Activated B cell treated with CpG ODN at 0.5 μM for 24 hours (primary cell): ENCODE results near the gene IL1R2. TPM values are rescaled to one million over a fixed set of nuclear protein-coding genes. Genes with fewer than 3 reads are reported as not detected.

ENCODE experiments used
- ATAC-seq: fragments of 200-7000 bp; cut with Tn5 transposase; one replicate; pipeline ENCODE4 v1.10.0; 2021; ENCODE audit warnings: low read depth, mild to moderate bottlenecking, moderate library complexity
- CTCF ChIA-PET: fragments of 350-600 bp; sonication (Branson Sonifier 250); formaldehyde crosslinking; loops from one replicate; lab custom pipeline; 2021; ENCODE audit warnings: antibody characterized with exemption; lab: Charles Lee
- POLR2A ChIA-PET: fragments of 350-600 bp; sonication (Branson Sonifier 250); formaldehyde crosslinking; loops from one replicate; lab custom pipeline; 2021; ENCODE audit warnings: antibody characterized with exemption; lab: Charles Lee
- DNase-seq: peaks from one replicate; pipeline ENCODE4 v3.0.0; 2022
- H3K27ac Mint-ChIP-seq: one replicate; pipeline ENCODE4 v1.8.0; 2020; ENCODE audit warnings: mixed read lengths
- H3K27me3 Mint-ChIP-seq: one replicate; pipeline ENCODE4 v1.8.0; 2021; ENCODE audit warnings: mixed read lengths
- H3K36me3 Mint-ChIP-seq: one replicate; pipeline ENCODE4 v1.8.0; 2021; ENCODE audit warnings: low read depth, mixed read lengths
- H3K4me1 Mint-ChIP-seq: one replicate; pipeline ENCODE4 v1.8.0; 2021; ENCODE audit warnings: mixed read lengths
- H3K4me3 Mint-ChIP-seq: one replicate; pipeline ENCODE4 v1.8.0; 2020; ENCODE audit warnings: mild to moderate bottlenecking, mixed read lengths
- H3K9me3 Mint-ChIP-seq: one replicate; pipeline ENCODE4 v1.8.0; 2020; ENCODE audit warnings: mixed read lengths
- CTCF ChIP-seq: fragments of 200-600 bp; IDR thresholded peaks from one replicate; pipeline ENCODE4 v1.8.0; 2022; ENCODE audit warnings: antibody characterized with exemption, mild to moderate bottlenecking
- intact Hi-C: fragments of 100-400 bp; cut with micrococcal nuclease; formaldehyde crosslinking; loops from one replicate; pipeline ENCODE4 v1.15.1; 2024
- total RNA-seq: library from RNA; stranded (reverse); gene quantifications from 2 replicates; pipeline ENCODE4 v1.2.3, GENCODE V29; 2022

Gene IL1R2
- total RNA-seq, 1 donor from 2014 or later = not detected

GRCh38 chr2:102051692-102052277 is 60.0 kb downstream of the IL1R2 start:
- H3K4me1 Mint-ChIP-seq = no peaks in the 10 kb centered on the region
- POLR2A ChIA-PET = no interaction called here
- ATAC-seq = no peak
- H3K9me3 Mint-ChIP-seq = peaks cover 3% of the 10 kb centered on the region
- H3K36me3 Mint-ChIP-seq = no peaks in the 10 kb centered on the region
- intact Hi-C loops = no loop called here
- peaks cover 13% of the 10 kb centered on the region for H3K27me3 Mint-ChIP-seq
- CTCF ChIA-PET = no interaction called here
- no peak overlapping the region for H3K4me3 Mint-ChIP-seq
- no peak for TF ChIP-seq CTCF
- DNase-seq = no peak
- H3K27ac Mint-ChIP-seq = no peak overlapping the region

- POLR2A ChIA-PET = no interaction called here
- no peak overlapping the region for H3K4me3 Mint-ChIP-seq
- TF ChIP-seq CTCF = no peak
- H3K9me3 Mint-ChIP-seq = peaks cover 2% of the 10 kb centered on the region
- intact Hi-C loops = no loop called here
- CTCF ChIA-PET = no interaction called here
- no peaks in the 10 kb centered on the region for H3K4me1 Mint-ChIP-seq
- DNase-seq = no peak
- ATAC-seq = no peak
- peaks cover 9% of the 10 kb centered on the region for H3K27me3 Mint-ChIP-seq
- no peaks in the 10 kb centered on the region for H3K36me3 Mint-ChIP-seq
- H3K27ac Mint-ChIP-seq = no peak overlapping the region
These were observed 60.6 kb downstream of the IL1R2 start for GRCh38 chr2:102052365-102052764.

- ChIA-PET CTCF (no interaction called here), POLR2A (no interaction called here)
- peaks cover 3% of the 10 kb centered on the region for H3K27me3 Mint-ChIP-seq
- no peaks in the 10 kb centered on the region for H3K36me3 Mint-ChIP-seq
- H3K4me1 Mint-ChIP-seq = no peaks in the 10 kb centered on the region
- no peak overlapping the region for H3K4me3 Mint-ChIP-seq
- no peak for DNase-seq
- H3K9me3 Mint-ChIP-seq = no peaks in the 10 kb centered on the region
- no peak overlapping the region for H3K27ac Mint-ChIP-seq
- intact Hi-C loops = no loop called here
- ATAC-seq = no peak
- no peak for TF ChIP-seq CTCF
These were observed 61.3 kb downstream of the IL1R2 start for GRCh38 chr2:102053096-102053495.

GRCh38 chr2:102055346-102055990 is 63.7 kb downstream of the IL1R2 start:
- ChIA-PET POLR2A (no interaction called here), CTCF (no interaction called here)
- no peak overlapping the region for H3K4me3 Mint-ChIP-seq
- intact Hi-C loops = no loop called here
- H3K4me1 Mint-ChIP-seq = no peaks in the 10 kb centered on the region
- ATAC-seq (no peak), DNase-seq (no peak)
- H3K27ac Mint-ChIP-seq = no peak overlapping the region
- H3K9me3 Mint-ChIP-seq = no peaks in the 10 kb centered on the region
- TF ChIP-seq CTCF = no peak
- no peaks in the 10 kb centered on the region for H3K36me3 Mint-ChIP-seq
- peaks cover 10% of the 10 kb centered on the region for H3K27me3 Mint-ChIP-seq

- DNase-seq (no peak), ATAC-seq (no peak)
- CTCF ChIA-PET = no interaction called here
These were observed 64.4 kb downstream of the IL1R2 start for GRCh38 chr2:102056079-102056581.

More at GRCh38 chr2:102056079-102056581, 64.4 kb downstream of the IL1R2 start:
- H3K4me3 Mint-ChIP-seq = no peak overlapping the region
- H3K27ac Mint-ChIP-seq = no peak overlapping the region
- H3K36me3 Mint-ChIP-seq = no peaks in the 10 kb centered on the region
- H3K4me1 Mint-ChIP-seq = no peaks in the 10 kb centered on the region
- intact Hi-C loops = no loop called here
- POLR2A ChIA-PET = no interaction called here
- H3K27me3 Mint-ChIP-seq = peaks cover 10% of the 10 kb centered on the region
- TF ChIP-seq CTCF = no peak
- no peaks in the 10 kb centered on the region for H3K9me3 Mint-ChIP-seq
